Brain microvascular endothelial cell (primary cell): ENCODE data around the gene ANKS4B.

Experiments
- DNase-seq: peaks from one replicate; pipeline ENCODE4 v3.0.0-alpha.2; 2020
- H3K27ac ChIP-seq: fragments of 250-450 bp; sonication (Bioruptor Pico); 2 replicates; pipeline ENCODE4 v1.5.1; 2020; ENCODE audit warnings: mild to moderate bottlenecking, moderate library complexity
- H3K27me3 ChIP-seq: fragments of 250-450 bp; sonication (Bioruptor Pico); replicated peaks from 2 replicates; pipeline ENCODE4 v1.5.1; 2020; ENCODE audit warnings: mild to moderate bottlenecking
- H3K36me3 ChIP-seq: fragments of 250-450 bp; sonication (Bioruptor Pico); replicated peaks from 2 replicates; pipeline ENCODE4 v1.5.1; 2020; ENCODE audit warnings: mild to moderate bottlenecking
- H3K4me3 ChIP-seq: 2 replicates; pipeline ENCODE4 v1.5.1; 2011; ENCODE audit warnings: low read depth, mild to moderate bottlenecking, control low read depth, low read length, moderate library complexity
- CTCF ChIP-seq: IDR thresholded peaks from 2 replicates; pipeline ENCODE4 v1.5.1; 2011; ENCODE audit warnings: low read depth, mild to moderate bottlenecking, moderate library complexity, low read length, control low read depth, inconsistent platforms; ENCODE audit errors: missing control alignments
- in situ Hi-C: cut with HindIII; loops from 2 replicates; pipeline ENCODE4 v1.10.0; 2017; ENCODE audit warnings: low sequenced_read_pairs, low pct_ligation_motif_present

ANKS4B gene

GRCh38 chr16:21197112-21197511 lies 36.4 kb upstream of the ANKS4B start:
- no peaks in the 10 kb centered on the region for H3K36me3 ChIP-seq
- H3K4me3 ChIP-seq = no peak overlapping the region
- H3K27ac ChIP-seq = no peak overlapping the region
- no peak for DNase-seq
- in situ Hi-C loops = loop anchor here (25.0 kb wide), 1 partner anchor 90 kb away; the partner anchor contains the start of gene CRYM
- H3K27me3 ChIP-seq = peaks cover 3% of the 10 kb centered on the region
- TF ChIP-seq CTCF = no peak

GRCh38 chr16:21197621-21198020 lies 35.9 kb upstream of the ANKS4B start:
- in situ Hi-C loops = loop anchor here (25.0 kb wide), 1 partner anchor 90 kb away; the partner anchor contains the start of gene CRYM
- TF ChIP-seq CTCF = no peak
- H3K27ac ChIP-seq = no peak overlapping the region
- DNase-seq = no peak
- H3K36me3 ChIP-seq = no peaks in the 10 kb centered on the region
- no peak overlapping the region for H3K4me3 ChIP-seq
- peaks cover 3% of the 10 kb centered on the region for H3K27me3 ChIP-seq

- no peak for DNase-seq
- H3K36me3 ChIP-seq = no peaks in the 10 kb centered on the region
- no peak overlapping the region for H3K4me3 ChIP-seq
- peaks cover 5% of the 10 kb centered on the region for H3K27me3 ChIP-seq
- TF ChIP-seq CTCF = no peak
- in situ Hi-C loops = loop anchor here (25.0 kb wide), 1 partner anchor 88 kb away; the partner anchor contains the start of gene CRYM
- H3K27ac ChIP-seq = no peak overlapping the region
Observed at GRCh38 chr16:21199607-21200218, 33.8 kb upstream of the ANKS4B start.

- H3K4me3 ChIP-seq = no peak overlapping the region
- H3K27ac ChIP-seq = no peak overlapping the region
- H3K36me3 ChIP-seq = no peaks in the 10 kb centered on the region
- H3K27me3 ChIP-seq = peaks cover 2% of the 10 kb centered on the region
- DNase-seq = no peak
- no peak for TF ChIP-seq CTCF
- in situ Hi-C loops = no loop called here
Observed at GRCh38 chr16:21203155-21203797, 30.2 kb upstream of the ANKS4B start.

GRCh38 chr16:21205303-21205702 lies 28.2 kb upstream of the ANKS4B start:
- no peak overlapping the region for H3K27ac ChIP-seq
- H3K27me3 ChIP-seq = peaks cover 2% of the 10 kb centered on the region
- no peak overlapping the region for H3K4me3 ChIP-seq
- no peak for DNase-seq
- in situ Hi-C loops = no loop called here
- no peaks in the 10 kb centered on the region for H3K36me3 ChIP-seq
- TF ChIP-seq CTCF = no peak

- no peak for DNase-seq
- H3K4me3 ChIP-seq = no peak overlapping the region
- H3K27ac ChIP-seq = no peak overlapping the region
- no peak for TF ChIP-seq CTCF
- H3K36me3 ChIP-seq = no peaks in the 10 kb centered on the region
- peaks cover 2% of the 10 kb centered on the region for H3K27me3 ChIP-seq
- in situ Hi-C loops = no loop called here
Observed at GRCh38 chr16:21206550-21206949, 26.9 kb upstream of the ANKS4B start.
